Activated CD8-positive, alpha-beta memory T cell treated with anti-CD3 and anti-CD28 coated beads for 36 hours (primary cell): ENCODE data around the gene OPN1MW3. TPM values are rescaled to one million over a fixed set of nuclear protein-coding genes. Genes with fewer than 3 reads are reported as not detected.
"Not testable (repeated sequence)": the region's sequence is repeated elsewhere in the genome, so short reads cannot be mapped to it uniquely, and the experiment has no call there.

Source experiments
- CTCF ChIA-PET: fragments of 350-600 bp; sonication (Branson Sonifier 250); formaldehyde crosslinking; loops from one replicate; lab custom pipeline; 2021; ENCODE audit warnings: antibody characterized with exemption; lab: Charles Lee
- POLR2A ChIA-PET: fragments of 350-600 bp; sonication (Branson Sonifier 250); formaldehyde crosslinking; loops from one replicate; lab custom pipeline; 2021; ENCODE audit warnings: antibody characterized with exemption; lab: Charles Lee
- total RNA-seq, 2 experiments: library from RNA; stranded (reverse); gene quantifications; one replicate each; pipeline ENCODE4 v1.2.3, GENCODE V29; 2021

OPN1MW3 gene
- total RNA-seq, 2 experiments from 2014 or later: not detected

GRCh38 chrX:154294791-154295574 lies 37.6 kb downstream of the OPN1MW3 start, which contains the start of gene TEX28:
Gene TEX28 (minus strand): TSS chrX:154295124. CDS start chrX:154292117, 3,007 bp downstream.
- ChIA-PET POLR2A (no interaction called here), CTCF (no interaction called here)

- CTCF ChIA-PET: no interaction called here
- POLR2A ChIA-PET: no interaction called here
Observed at GRCh38 chrX:154295664-154296310, 38.4 kb downstream of the OPN1MW3 start, which contains the start of gene TKTL1. Gene TKTL1 (plus strand): TSS chrX:154295795. CDS start chrX:154295860, 65 bp downstream.

- POLR2A ChIA-PET: no interaction called here
- CTCF ChIA-PET: interaction anchor here (0.9 kb wide), 2 partner anchors 12 to 21 kb away, joined by 3 to 4 read pairs; no protein-coding TSS in a partner anchor
Observed at GRCh38 chrX:154296731-154297130, 39.3 kb downstream of the OPN1MW3 start.

- ChIA-PET CTCF (no interaction called here), POLR2A (no interaction called here)
Observed at GRCh38 chrX:154298312-154298711, 40.9 kb downstream of the OPN1MW3 start.

- POLR2A ChIA-PET: no interaction called here
- CTCF ChIA-PET: no interaction called here
Observed at GRCh38 chrX:154300816-154301215, 43.4 kb downstream of the OPN1MW3 start.

DNA sequence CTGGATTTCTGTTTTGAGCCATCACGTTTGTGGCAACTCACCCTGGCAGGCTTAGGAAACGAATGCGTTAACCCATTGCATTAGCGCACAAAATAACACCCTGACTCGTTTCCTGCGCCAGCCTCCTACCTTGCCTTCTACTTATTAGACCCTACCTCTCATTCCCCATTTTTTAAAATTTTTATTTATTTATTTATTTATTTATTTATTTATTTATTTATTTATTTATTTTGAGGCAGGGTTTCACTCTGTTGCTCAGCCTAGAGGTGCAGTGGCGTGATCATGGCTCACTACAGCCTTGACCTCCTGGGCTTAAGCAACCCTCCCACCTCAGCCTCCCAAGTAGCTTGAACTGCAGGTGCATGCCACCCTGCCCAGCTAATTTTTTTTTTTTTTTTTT lies 45.6 kb downstream of the OPN1MW3 start:
- POLR2A ChIA-PET: not testable (repeated sequence)

DNA sequence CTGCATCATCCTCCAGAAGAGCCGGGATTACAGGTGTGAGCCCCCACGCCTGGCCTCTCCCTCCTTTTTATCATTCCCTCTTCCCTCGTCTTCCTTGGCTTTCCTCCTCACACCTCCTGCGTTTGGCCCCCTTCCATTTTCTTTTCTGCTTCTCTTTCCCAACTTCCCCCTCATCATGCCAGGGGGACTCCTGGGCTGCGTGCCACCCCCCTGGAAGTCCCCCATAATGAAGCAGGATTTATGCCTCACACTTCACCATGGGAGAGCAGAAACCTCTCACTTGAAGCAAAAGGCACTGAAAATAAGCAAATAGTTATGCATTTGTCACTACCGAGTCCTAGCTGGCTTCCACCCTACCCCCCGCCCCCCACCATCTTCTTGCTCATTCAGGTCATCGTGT lies 46.1 kb downstream of the OPN1MW3 start:
- CTCF ChIA-PET: no interaction called here
- POLR2A ChIA-PET: no interaction called here

More for the DNA sequence above, 45.6 kb downstream of the OPN1MW3 start:
- CTCF ChIA-PET: not testable (repeated sequence)

DNA sequence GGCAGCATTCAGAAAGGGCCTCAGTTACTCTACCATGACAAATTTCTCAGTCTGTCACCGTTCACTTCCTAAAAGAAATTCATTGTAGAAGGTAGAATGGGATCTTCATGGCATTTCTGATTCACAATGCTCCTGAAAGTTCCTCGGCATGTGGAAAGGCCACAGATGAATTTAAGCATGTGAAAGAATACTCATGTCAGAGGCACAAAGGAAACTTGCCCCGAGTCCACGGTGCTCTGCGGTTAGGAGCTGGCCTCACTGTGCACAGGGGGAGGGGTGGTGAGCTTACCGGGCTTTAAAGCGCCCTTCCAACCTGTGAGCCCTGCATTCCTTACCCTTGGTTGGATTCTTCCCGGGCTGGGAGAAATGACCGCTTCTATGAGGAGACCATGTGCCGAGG lies 47.5 kb downstream of the OPN1MW3 start:
- CTCF ChIA-PET: no interaction called here
- POLR2A ChIA-PET: no interaction called here

- ChIA-PET POLR2A (no interaction called here), CTCF (no interaction called here)
Observed at GRCh38 chrX:154305541-154306205, 48.3 kb downstream of the OPN1MW3 start.

DNA sequence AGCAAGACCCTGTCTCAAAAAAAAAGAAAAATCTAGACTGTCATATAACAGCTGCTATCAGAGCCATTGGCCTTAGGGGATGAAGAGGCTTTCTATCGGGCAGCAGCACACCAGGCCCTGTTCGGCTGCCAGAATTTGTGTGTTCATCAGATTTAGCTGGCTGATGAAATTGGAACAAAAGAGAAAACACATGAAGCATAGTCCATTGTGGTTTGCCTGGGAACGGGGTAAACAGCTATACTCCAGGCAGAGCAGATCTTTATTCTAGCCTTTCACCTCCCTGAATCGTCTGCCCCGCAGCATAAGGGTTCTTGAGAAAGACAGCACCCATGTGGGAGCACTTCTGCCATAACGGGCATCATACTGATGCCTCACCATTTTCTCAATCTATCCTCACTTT lies 49.8 kb downstream of the OPN1MW3 start:
- POLR2A ChIA-PET: no interaction called here
- CTCF ChIA-PET: no interaction called here

DNA sequence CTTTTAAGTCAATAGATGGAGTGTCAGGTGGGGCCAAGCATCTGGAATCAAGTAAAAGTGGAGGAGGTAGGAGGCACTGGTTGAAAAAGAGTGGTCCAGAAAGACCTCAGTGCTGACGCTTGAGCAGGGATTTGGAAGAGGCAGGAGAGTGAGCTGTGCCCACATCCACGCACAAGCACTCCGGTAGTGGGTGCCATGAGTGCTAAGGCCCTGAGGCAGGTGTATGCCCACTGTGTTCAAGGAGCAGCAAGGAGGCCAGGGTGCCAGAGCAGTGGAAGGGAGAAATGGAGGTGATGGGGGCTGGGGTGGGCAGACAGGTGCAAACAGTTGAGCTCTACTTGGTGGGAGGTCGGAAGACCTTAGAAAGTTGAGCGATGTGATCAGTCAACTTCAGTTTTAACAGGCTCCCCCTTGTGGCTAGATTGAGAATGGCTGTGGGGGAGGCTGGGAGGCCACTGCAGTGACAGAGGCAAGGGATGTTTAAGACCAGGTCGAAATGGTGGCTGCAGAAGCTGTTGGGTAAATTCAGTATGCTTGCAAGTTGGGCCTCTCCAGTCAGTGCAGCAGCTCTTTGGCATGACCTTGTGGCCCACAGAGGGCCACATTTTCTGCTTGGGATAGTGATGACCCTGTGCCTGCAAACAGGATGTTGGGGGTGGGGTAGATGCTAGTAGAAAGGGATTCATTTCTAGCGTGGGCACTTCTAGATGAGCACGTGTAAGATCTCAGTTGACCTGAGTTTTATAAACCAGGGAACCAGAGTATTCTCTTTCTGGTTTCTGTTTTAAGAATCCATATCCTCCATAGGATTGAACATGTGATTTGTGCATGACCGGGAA lies 50.9 kb downstream of the OPN1MW3 start:
- ChIA-PET POLR2A (no interaction called here), CTCF (interaction anchor here (0.8 to 1.2 kb wide), 3 partner anchors 9 to 27 kb away, joined by 3 to 4 read pairs (median 3); no protein-coding TSS in a partner anchor)

DNA sequence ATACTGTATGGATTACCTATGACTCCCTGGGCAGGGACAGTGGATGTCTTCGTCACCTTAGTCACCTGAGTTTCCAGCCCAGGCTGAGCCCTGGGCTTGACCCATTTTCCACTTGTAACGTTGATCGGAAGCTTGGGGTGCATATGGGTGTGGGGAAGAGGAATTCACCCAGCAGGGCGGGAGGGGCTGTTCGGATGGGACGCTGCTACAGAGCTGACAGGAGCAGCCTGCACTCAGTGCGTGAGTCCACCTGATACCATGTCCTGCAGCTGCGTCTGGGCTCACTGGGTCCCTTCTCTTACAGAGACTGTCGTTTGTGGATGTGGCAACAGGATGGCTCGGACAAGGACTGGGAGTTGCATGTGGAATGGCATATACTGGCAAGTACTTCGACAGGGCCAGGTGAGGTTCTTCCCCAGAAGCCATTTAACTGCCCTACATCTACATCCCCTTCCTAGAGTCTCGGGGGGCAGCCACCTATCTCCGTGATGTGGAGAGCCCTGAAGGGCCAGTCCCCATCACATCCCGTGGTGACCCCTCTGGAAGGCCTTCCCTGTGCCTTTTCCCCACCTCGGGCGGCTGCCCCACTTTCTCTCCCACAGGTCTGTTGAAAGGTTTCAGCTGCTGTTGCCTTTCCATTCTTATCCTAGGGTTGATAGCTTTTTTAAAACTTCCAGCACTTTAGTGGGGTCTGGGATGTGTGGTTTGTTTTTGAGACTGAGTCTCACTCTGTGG lies 51.8 kb downstream of the OPN1MW3 start:
- ChIA-PET POLR2A (no interaction called here), CTCF (interaction anchor here (1.2 kb wide), 1 partner anchor 8 kb away, joined by 3 read pairs; no protein-coding TSS in a partner anchor)

- POLR2A ChIA-PET: no interaction called here
- CTCF ChIA-PET: no interaction called here
Observed at GRCh38 chrX:154310616-154311536, 53.5 kb downstream of the OPN1MW3 start.

DNA sequence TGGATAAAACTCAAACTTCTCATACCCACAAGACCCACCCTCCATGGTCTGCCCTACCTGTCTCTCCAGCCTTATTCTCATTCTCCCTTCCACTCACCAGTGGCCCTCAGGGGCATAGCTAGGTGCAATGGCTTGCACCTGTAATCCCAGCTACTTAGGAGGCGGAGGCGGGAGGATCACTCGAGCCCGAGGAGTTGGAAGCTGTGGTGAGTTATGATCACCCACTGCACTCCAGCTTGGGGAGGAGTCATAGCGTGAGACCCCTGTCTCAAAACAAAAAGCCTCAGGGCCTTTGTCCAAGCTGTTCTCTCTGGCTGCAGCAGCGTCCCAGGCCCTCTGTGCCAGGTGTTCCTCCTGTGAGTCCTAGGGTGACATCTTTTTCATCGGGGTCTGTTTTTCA lies 54.7 kb downstream of the OPN1MW3 start:
- ChIA-PET POLR2A (no interaction called here), CTCF (interaction anchor here (0.6 kb wide), 1 partner anchor 15 kb away, joined by 3 read pairs; no protein-coding TSS in a partner anchor)

DNA sequence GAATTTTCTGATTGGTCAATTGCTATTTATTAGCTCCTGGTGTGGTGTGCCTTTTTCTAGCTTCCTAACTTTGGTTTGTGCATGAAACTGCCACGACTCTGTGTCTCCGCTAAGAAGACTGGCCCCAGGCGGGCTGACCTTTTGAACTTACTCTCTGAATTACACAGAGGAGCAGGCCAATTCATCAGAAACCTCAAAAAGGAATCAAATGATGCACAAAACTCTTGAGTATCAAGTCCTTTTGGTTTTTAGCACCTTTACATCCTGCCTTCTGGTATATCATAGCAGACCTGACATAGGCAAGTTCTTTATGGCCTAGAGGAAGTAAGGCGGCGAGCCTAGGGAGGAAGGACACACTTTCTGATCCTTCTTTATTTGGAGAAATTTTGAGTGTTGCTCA lies 55.8 kb downstream of the OPN1MW3 start:
- CTCF ChIA-PET: no interaction called here
- POLR2A ChIA-PET: interaction anchor here (0.5 kb wide), 1 partner anchor 335 kb away, joined by 4 read pairs; no protein-coding TSS in a partner anchor

DNA sequence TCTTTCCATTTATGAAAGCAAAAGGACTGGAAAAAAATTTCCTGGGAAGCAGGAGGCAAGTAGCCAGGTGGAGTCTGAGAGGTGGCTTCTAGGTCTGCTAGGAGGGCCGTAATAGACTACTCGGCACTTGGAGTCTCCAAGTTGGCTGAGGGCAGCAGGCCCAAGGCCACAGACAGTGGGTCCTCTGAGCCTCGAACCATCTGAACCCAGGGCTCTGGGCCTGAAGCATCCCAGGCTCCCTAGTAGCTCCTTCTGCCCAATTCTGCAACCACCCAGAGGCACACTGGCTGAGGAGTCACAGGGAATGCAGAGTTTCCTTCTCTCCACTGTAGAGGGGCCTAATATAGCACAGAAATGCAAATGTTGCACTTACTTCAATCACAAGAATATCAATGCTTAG lies 58.0 kb downstream of the OPN1MW3 start:
- ChIA-PET POLR2A (no interaction called here), CTCF (no interaction called here)

DNA sequence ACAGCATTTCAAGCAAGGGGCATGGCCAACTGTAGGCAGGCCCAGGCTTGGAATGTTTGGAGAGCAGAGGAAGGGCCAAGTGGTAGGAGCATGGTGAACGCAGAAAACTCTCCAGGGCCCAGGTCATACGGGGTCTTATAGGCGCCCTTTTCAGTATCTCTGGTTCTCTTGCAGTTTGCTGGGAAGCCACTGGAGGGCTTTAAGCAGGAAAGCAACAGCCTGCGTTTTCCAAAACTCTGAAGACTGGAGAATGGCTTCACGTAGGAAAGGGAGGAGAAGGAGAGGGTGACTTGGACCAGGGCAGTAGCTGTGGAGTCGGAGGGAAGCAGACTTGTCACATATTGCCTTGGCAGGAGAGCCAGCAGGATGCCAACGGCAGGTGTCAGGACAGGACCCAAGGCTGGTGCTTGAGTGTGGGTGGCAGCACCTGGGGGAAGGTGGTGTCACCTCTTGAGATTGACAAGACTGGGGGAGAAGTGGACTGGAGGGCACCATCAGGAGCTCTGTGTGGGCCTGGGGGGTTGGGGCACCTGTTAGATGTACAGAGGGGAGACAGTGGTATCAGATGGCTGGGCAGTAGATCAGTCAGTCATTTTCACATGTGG lies 60.1 kb downstream of the OPN1MW3 start:
- CTCF ChIA-PET: interaction anchor here (0.9 to 1.2 kb wide), 3 partner anchors 9 to 56 kb away, joined by 3 to 5 read pairs (median 3); no protein-coding TSS in a partner anchor
- POLR2A ChIA-PET: no interaction called here
